ENCODE data around the gene MRM1.

Gene MRM1

DNA sequence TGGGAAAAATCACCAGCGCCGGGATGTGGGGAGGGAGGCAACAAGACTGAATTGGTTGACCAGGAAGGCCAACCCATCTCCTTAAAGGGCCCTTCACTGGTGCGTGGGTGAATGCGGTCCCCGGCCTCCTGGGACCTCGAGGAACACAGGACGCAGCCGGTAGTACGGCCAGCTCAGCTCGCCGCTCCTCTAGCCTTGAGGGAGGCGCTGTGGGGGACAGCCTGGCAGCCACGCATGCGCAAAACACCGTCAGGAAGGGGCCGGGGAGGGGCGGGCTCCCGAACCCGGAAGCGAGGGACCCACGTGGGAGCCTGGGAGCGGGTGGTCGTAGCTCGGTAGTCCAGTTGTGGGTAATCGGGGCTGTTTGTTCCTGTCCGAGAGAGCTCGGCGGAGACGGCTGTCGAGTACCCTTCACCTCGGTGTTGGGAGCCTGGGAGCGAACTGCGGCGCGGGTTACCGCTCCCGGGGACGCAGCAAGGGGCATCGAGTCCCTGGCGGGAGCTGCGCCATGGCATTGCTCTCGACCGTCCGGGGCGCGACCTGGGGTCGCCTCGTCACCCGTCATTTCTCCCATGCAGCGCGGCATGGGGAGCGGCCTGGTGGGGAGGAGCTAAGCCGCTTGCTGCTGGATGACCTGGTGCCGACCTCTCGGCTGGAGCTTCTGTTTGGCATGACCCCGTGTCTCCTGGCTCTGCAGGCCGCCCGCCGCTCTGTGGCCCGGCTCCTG, at the start of gene MRM1:
Gene MRM1, plus strand, starts transcription at position 281 of the 727 bp plus-strand sequence. Its CDS starts 228 bp downstream, at position 509.
- Histone ChIP-seq H3K36me3 (ENCODE audit: control insufficient read depth, insufficient read depth, low read length) (peaks cover 1% of the 10 kb centered on the region; the same call in 1 of the 2 replicates), H3K27me3 (replicated peaks; ENCODE audit: control insufficient read depth, insufficient read depth, low read length) (no peaks in the 10 kb centered on the region), H3K4me3 (replicated peaks; ENCODE audit: low read depth, low read length) (peak within 1 kb of the TSS; percentile 72)
- TF ChIP-seq, protein P1, sequence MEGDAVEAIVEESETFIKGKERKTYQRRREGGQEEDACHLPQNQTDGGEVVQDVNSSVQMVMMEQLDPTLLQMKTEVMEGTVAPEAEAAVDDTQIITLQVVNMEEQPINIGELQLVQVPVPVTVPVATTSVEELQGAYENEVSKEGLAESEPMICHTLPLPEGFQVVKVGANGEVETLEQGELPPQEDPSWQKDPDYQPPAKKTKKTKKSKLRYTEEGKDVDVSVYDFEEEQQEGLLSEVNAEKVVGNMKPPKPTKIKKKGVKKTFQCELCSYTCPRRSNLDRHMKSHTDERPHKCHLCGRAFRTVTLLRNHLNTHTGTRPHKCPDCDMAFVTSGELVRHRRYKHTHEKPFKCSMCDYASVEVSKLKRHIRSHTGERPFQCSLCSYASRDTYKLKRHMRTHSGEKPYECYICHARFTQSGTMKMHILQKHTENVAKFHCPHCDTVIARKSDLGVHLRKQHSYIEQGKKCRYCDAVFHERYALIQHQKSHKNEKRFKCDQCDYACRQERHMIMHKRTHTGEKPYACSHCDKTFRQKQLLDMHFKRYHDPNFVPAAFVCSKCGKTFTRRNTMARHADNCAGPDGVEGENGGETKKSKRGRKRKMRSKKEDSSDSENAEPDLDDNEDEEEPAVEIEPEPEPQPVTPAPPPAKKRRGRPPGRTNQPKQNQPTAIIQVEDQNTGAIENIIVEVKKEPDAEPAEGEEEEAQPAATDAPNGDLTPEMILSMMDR (IDR thresholded peaks at IDR 0.05; ENCODE audit: insufficient read depth, low read length, poor library complexity, severe bottlenecking), result peak; percentile 20
- peak; percentile 92 for DNase-seq (ENCODE audit: extremely low read depth, insufficient read length)

- Histone ChIP-seq H3K4me3 (replicated peaks; ENCODE audit: low read depth, low read length) (no peak overlapping the region), H3K27me3 (replicated peaks; ENCODE audit: control insufficient read depth, insufficient read depth, low read length) (no peaks in the 10 kb centered on the region), H3K36me3 (ENCODE audit: control insufficient read depth, insufficient read depth, low read length) (peaks cover 4% of the 10 kb centered on the region)
- TF ChIP-seq, protein P1 (IDR thresholded peaks at IDR 0.05; ENCODE audit: insufficient read depth, low read length, poor library complexity, severe bottlenecking), result no peak
- DNase-seq (ENCODE audit: extremely low read depth, insufficient read length), result no peak
Measured at GRCh38 chr17:36553459-36553858, 47.9 kb upstream of the MRM1 start.

GRCh38 chr17:36566081-36566480, 35.3 kb upstream of the MRM1 start:
- no peak for DNase-seq (ENCODE audit: extremely low read depth, insufficient read length)
- no peaks in the 10 kb centered on the region for H3K27me3 ChIP-seq (replicated peaks; ENCODE audit: control insufficient read depth, insufficient read depth, low read length)
- H3K36me3 ChIP-seq (ENCODE audit: control insufficient read depth, insufficient read depth, low read length), result peaks cover 12% of the 10 kb centered on the region
- H3K4me3 ChIP-seq (replicated peaks; ENCODE audit: low read depth, low read length), result no peak overlapping the region
- TF ChIP-seq, protein P1 (IDR thresholded peaks at IDR 0.05; ENCODE audit: insufficient read depth, low read length, poor library complexity, severe bottlenecking), result no peak

DNA sequence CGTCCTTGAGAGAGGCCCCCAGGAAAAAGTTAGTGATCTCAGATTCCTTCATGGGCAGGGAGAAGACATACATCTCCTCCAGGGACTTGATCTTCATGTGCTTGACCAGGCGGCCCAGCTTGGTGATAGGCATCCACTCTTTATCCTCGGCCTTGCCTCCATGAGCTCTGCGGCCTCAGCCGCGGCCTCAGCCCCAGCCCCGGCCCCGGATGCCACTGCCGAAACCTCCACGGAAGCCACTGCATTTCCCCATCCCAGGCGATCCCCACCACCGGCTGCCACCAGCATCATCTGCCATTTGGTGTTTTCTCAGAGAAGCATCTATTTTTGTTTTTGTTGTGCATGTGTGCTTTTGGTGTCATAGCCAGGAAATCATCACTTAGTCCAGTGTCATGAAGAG, 26.4 kb upstream of the MRM1 start:
- TF ChIP-seq, protein P1 (IDR thresholded peaks at IDR 0.05; ENCODE audit: insufficient read depth, low read length, poor library complexity, severe bottlenecking), result no peak
- no peak for DNase-seq (ENCODE audit: extremely low read depth, insufficient read length)
- peaks cover 9% of the 10 kb centered on the region for H3K36me3 ChIP-seq (ENCODE audit: control insufficient read depth, insufficient read depth, low read length)

GRCh38 chr17:36576793-36577192, 24.6 kb upstream of the MRM1 start:
- TF ChIP-seq, protein P1 (IDR thresholded peaks at IDR 0.05; ENCODE audit: insufficient read depth, low read length, poor library complexity, severe bottlenecking), result no peak
- no peak for DNase-seq (ENCODE audit: extremely low read depth, insufficient read length)
- Histone ChIP-seq H3K4me3 (replicated peaks; ENCODE audit: low read depth, low read length) (no peak overlapping the region), H3K36me3 (ENCODE audit: control insufficient read depth, insufficient read depth, low read length) (peaks cover 9% of the 10 kb centered on the region), H3K27me3 (replicated peaks; ENCODE audit: control insufficient read depth, insufficient read depth, low read length) (no peaks in the 10 kb centered on the region)

More for the DNA sequence above, 26.4 kb upstream of the MRM1 start:
- no peak overlapping the region for H3K4me3 ChIP-seq (replicated peaks; ENCODE audit: low read depth, low read length)
- no peaks in the 10 kb centered on the region for H3K27me3 ChIP-seq (replicated peaks; ENCODE audit: control insufficient read depth, insufficient read depth, low read length)
